ENCODE measurements around the gene TSHR.
"Not testable (repeated sequence)": the region's sequence is repeated elsewhere in the genome, so short reads cannot be mapped to it uniquely, and the experiment has no call there.

TSHR gene

DNA sequence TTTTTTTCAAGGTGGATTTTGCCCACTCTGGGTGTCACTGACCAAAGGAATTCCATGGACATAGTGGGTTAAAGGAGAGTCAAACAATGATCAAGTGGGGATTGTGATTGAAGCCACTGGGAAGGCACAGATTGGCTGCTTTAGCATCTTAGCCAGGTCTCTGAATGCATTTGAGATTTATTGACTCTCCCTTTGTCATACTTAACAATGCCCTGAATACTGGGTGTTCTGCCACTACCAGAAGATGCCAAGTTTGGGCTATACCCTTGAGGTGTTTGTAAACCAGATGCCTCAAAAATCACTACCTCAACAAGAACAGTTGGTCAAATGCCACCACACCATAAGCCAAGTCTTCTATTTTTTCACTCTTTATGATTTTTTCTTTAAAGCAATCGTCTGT is 150.5 kb downstream of the TSHR start:
- H3K4me3 ChIP-seq (ENCODE audit: low read length), result no peak overlapping the region
- DNase-seq (ENCODE audit: low read depth), result no peak
- TF ChIP-seq, protein P1, sequence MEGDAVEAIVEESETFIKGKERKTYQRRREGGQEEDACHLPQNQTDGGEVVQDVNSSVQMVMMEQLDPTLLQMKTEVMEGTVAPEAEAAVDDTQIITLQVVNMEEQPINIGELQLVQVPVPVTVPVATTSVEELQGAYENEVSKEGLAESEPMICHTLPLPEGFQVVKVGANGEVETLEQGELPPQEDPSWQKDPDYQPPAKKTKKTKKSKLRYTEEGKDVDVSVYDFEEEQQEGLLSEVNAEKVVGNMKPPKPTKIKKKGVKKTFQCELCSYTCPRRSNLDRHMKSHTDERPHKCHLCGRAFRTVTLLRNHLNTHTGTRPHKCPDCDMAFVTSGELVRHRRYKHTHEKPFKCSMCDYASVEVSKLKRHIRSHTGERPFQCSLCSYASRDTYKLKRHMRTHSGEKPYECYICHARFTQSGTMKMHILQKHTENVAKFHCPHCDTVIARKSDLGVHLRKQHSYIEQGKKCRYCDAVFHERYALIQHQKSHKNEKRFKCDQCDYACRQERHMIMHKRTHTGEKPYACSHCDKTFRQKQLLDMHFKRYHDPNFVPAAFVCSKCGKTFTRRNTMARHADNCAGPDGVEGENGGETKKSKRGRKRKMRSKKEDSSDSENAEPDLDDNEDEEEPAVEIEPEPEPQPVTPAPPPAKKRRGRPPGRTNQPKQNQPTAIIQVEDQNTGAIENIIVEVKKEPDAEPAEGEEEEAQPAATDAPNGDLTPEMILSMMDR (conservative IDR thresholded peaks at IDR 0.05; ENCODE audit: low read depth, low read length), result no peak

DNA sequence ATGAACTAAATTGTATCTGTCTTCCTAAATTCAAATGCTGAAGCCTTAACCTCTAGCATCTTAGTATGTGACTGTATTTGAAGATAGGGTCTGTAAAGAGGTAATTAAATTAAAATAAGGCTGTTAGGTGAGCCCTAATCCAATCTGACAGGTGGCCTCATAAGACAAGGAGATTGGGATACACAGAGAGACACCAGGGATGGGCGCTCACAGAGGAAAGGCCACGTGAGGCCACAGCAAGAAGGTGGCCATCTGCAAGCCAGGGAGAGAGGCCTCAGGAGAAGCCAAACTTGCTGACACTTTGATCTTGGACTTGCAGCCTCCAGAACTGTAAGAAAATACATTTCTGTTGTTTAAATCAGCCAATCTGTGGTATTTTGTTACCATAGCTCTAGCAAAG is 154.8 kb downstream of the TSHR start:
- TF ChIP-seq, protein P1 (conservative IDR thresholded peaks at IDR 0.05; ENCODE audit: low read depth, low read length), result no peak
- H3K4me3 ChIP-seq (ENCODE audit: low read length), result no peak overlapping the region
- DNase-seq (ENCODE audit: low read depth), result no peak

DNA sequence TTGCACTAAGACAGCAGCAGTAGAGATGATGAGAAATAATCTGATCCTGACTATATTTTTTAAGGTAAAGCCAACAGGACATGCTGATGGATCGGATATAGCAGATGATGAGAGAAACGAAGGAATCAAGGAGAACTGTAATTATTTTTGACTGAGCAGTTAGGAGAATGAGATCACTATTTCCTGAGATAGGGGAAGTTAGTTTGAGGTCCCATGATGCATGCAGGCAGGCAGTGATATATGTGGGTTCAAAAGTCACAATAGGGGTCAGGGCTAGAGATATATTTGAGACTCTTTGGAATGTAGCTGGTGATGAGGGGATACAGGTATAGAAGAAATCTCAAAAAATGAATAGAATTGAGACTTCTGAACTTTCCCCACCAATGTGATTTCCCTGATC is 157.8 kb downstream of the TSHR start:
- no peak overlapping the region for H3K4me3 ChIP-seq (ENCODE audit: low read length)
- TF ChIP-seq, protein P1 (conservative IDR thresholded peaks at IDR 0.05; ENCODE audit: low read depth, low read length), result no peak
- no peak for DNase-seq (ENCODE audit: low read depth)

DNA sequence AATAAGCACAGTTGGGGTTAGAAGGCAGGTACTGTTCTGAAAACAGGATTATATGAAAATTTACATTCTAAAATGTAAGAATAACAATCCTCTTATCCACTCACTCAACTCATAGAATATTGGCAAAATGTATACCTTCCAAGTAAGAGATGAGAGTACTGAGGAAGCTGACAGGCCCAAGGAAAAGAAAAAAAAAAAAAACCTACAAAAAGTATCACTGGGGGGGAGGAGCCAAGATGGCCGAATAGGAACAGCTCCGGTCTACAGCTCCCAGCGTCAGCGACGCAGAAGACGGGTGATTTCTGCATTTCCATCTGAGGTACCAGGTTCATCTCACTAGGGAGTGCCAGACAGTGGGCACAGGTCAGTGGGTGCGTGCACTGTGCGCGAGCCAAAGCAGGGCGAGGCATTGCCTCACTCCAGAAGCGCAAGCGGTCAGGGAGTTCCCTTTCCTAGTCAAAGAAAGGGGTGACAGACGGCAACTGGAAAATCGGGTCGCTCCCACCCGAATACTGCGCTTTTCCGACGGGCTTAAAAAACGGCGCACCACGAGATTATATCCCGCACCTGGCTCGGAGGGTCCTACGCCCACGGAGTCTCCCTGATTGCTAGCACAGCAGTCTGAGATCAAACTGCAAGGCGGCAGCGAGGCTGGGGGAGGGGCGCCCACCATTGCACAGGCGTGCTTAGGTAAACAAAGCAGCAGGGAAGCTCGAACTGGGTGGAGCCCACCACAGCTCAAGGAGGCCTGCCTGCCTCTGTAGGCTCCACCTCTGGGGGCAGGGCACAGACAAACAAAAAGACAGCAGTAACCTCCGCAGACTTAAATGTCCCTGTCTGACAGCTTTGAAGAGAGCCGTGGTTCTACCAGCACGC is 158.8 kb downstream of the TSHR start:
- not testable (repeated sequence) for DNase-seq (ENCODE audit: low read depth); H3K4me3 ChIP-seq (ENCODE audit: low read length)

DNA sequence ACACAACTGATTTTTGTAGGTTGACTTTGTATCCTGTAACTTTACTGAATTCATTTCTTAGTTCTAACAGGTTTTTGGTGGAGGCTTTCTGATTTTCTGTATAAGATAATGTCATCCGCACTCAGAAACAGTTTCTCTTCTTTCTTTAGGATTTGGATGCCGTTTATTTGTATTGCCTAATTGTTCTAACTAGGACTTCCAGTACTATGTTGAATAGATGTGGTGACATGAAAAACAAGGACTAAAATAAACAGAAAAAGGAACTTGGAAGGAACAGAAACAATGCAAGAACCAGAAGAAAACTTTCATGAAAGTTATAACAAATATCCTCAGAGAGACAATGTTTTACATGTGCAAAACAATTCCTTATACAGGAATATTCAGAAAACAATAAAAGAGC is 165.1 kb downstream of the TSHR start:
- DNase-seq (ENCODE audit: low read depth), result no peak
- no peak overlapping the region for H3K4me3 ChIP-seq (ENCODE audit: low read length)
- TF ChIP-seq, protein P1 (conservative IDR thresholded peaks at IDR 0.05; ENCODE audit: low read depth, low read length), result no peak

DNA sequence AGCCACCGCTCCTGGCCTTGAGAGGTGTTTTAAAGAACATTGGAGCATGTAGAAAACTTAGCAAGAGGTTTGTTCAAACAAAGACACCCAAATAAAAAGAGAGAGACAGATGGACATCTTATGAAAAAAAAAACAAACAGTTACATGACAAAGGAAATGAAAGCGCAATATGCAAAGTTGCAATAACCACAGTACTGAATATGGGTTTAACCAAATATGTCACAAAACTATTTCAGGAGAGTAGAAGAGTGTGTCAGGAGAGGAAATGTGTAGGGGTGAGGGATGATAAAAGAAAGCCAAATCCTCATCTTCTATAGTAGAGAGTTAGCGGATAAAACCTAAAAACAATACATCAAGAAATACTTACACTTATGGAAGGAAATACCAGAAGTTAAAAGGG is 166.9 kb downstream of the TSHR start:
- no peak overlapping the region for H3K4me3 ChIP-seq (ENCODE audit: low read length)
- no peak for DNase-seq (ENCODE audit: low read depth)
- TF ChIP-seq, protein P1 (conservative IDR thresholded peaks at IDR 0.05; ENCODE audit: low read depth, low read length), result no peak

DNA sequence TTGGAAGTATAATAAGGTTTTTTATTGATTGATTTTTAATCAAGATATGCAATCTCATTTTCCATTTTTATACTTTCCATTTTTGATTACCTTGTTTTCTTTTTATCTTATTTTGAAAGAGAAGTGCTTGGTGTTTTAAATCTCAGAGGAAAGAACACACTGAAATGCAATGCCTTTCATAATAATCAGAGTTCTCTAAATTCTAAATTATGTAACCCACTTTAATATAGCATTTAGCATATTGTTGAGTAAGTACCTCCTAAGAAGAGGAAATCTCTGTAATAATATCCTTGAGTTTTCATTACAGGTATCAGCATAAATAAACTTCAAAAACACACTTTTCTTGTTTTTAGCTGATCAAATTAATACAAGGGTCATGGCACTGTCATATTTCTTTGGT is 168.4 kb downstream of the TSHR start:
- DNase-seq (ENCODE audit: low read depth), result no peak
- H3K4me3 ChIP-seq (ENCODE audit: low read length), result no peak overlapping the region
- TF ChIP-seq, protein P1 (conservative IDR thresholded peaks at IDR 0.05; ENCODE audit: low read depth, low read length), result no peak

Data from retinal pigment epithelial cell (primary cell).